T-helper 2 cell treated with Interferon-gamma antibody and Interleukin-4, amounts not matched to agents 5 μg/mL and 100 μg/mL, for 36 hours (primary cell): Measurements from ENCODE around the gene CTAG2.
"Not testable (repeated sequence)": the region's sequence is repeated elsewhere in the genome, so short reads cannot be mapped to it uniquely, and the experiment has no call there.

Source experiments
- DNase-seq: peaks from one replicate; pipeline ENCODE4 v3.0.0; 2021; ENCODE audit warnings: low spot score
- H3K27ac Mint-ChIP-seq: one replicate; pipeline ENCODE4 v1.8.0; 2021; ENCODE audit warnings: mild to moderate bottlenecking, mixed read lengths
- H3K27me3 Mint-ChIP-seq: one replicate; pipeline ENCODE4 v1.8.0; 2021; ENCODE audit warnings: low read depth, mixed read lengths
- H3K36me3 Mint-ChIP-seq: one replicate; pipeline ENCODE4 v1.8.0; 2021; ENCODE audit warnings: low read depth, mixed read lengths
- H3K4me1 Mint-ChIP-seq: one replicate; pipeline ENCODE4 v1.8.0; 2021; ENCODE audit warnings: low read depth, mixed read lengths
- H3K4me3 Mint-ChIP-seq: one replicate; pipeline ENCODE4 v1.8.0; 2022; ENCODE audit warnings: mild to moderate bottlenecking, moderate library complexity, mixed read lengths
- H3K9me3 Mint-ChIP-seq: one replicate; pipeline ENCODE4 v1.8.0; 2021; ENCODE audit warnings: mixed read lengths

The CTAG2 gene

GRCh38 chrX:154620767-154621414 is 32.5 kb downstream of the CTAG2 start:
- H3K4me1 Mint-ChIP-seq, H3K36me3 Mint-ChIP-seq, H3K27ac Mint-ChIP-seq, H3K27me3 Mint-ChIP-seq, H3K9me3 Mint-ChIP-seq, DNase-seq, H3K4me3 Mint-ChIP-seq: not testable (repeated sequence)

GRCh38 chrX:154619182-154619581 is 34.2 kb downstream of the CTAG2 start, which contains the start of gene CTAG1B:
TSS of gene CTAG1B (minus strand) at chrX:154619282. CDS start at chrX:154619218, 64 bp downstream.
- not testable (repeated sequence) for H3K4me3 Mint-ChIP-seq, H3K4me1 Mint-ChIP-seq, H3K9me3 Mint-ChIP-seq, H3K27ac Mint-ChIP-seq, H3K27me3 Mint-ChIP-seq, H3K36me3 Mint-ChIP-seq, DNase-seq

GRCh38 chrX:154613586-154613985 is 39.8 kb downstream of the CTAG2 start:
- H3K4me1 Mint-ChIP-seq, H3K27me3 Mint-ChIP-seq, H3K4me3 Mint-ChIP-seq, H3K9me3 Mint-ChIP-seq, H3K27ac Mint-ChIP-seq, DNase-seq, H3K36me3 Mint-ChIP-seq: not testable (repeated sequence)

- not testable (repeated sequence) for H3K36me3 Mint-ChIP-seq, H3K4me3 Mint-ChIP-seq, DNase-seq, H3K27ac Mint-ChIP-seq, H3K9me3 Mint-ChIP-seq, H3K27me3 Mint-ChIP-seq, H3K4me1 Mint-ChIP-seq
Observed at GRCh38 chrX:154611146-154611545, 42.2 kb downstream of the CTAG2 start.

GRCh38 chrX:154608823-154609222 is 44.6 kb downstream of the CTAG2 start:
- H3K27me3 Mint-ChIP-seq, H3K36me3 Mint-ChIP-seq, DNase-seq, H3K4me3 Mint-ChIP-seq, H3K9me3 Mint-ChIP-seq, H3K27ac Mint-ChIP-seq: not testable (repeated sequence)
- H3K4me1 Mint-ChIP-seq = peaks cover 10% of the 10 kb centered on the region

GRCh38 chrX:154607976-154608375 is 45.4 kb downstream of the CTAG2 start:
- H3K4me3 Mint-ChIP-seq, H3K27ac Mint-ChIP-seq, H3K9me3 Mint-ChIP-seq, H3K27me3 Mint-ChIP-seq, H3K36me3 Mint-ChIP-seq, DNase-seq: not testable (repeated sequence)
- peaks cover 10% of the 10 kb centered on the region for H3K4me1 Mint-ChIP-seq

GRCh38 chrX:154607370-154607769 is 46.0 kb downstream of the CTAG2 start:
- peaks cover 5% of the 10 kb centered on the region for H3K36me3 Mint-ChIP-seq
- H3K27ac Mint-ChIP-seq = no peak overlapping the region
- no peak overlapping the region for H3K4me3 Mint-ChIP-seq
- peaks cover 5% of the 10 kb centered on the region for H3K27me3 Mint-ChIP-seq
- H3K4me1 Mint-ChIP-seq = peaks cover 10% of the 10 kb centered on the region
- H3K9me3 Mint-ChIP-seq = peaks cover 3% of the 10 kb centered on the region
- DNase-seq = no peak

- no peak overlapping the region for H3K27ac Mint-ChIP-seq
Observed at GRCh38 chrX:154605566-154605965, 47.8 kb downstream of the CTAG2 start.

GRCh38 chrX:154603438-154604430 is 49.6 kb downstream of the CTAG2 start:
- H3K27ac Mint-ChIP-seq = no peak overlapping the region
- DNase-seq = no peak
- H3K4me3 Mint-ChIP-seq = no peak overlapping the region
- peaks cover 5% of the 10 kb centered on the region for H3K27me3 Mint-ChIP-seq
- peaks cover 5% of the 10 kb centered on the region for H3K36me3 Mint-ChIP-seq
- peaks cover 3% of the 10 kb centered on the region for H3K9me3 Mint-ChIP-seq
- H3K4me1 Mint-ChIP-seq = peaks cover 13% of the 10 kb centered on the region

More at GRCh38 chrX:154605566-154605965, 47.8 kb downstream of the CTAG2 start:
- peaks cover 3% of the 10 kb centered on the region for H3K9me3 Mint-ChIP-seq
- no peak for DNase-seq
- peaks cover 10% of the 10 kb centered on the region for H3K4me1 Mint-ChIP-seq
- peaks cover 5% of the 10 kb centered on the region for H3K27me3 Mint-ChIP-seq
- peaks cover 5% of the 10 kb centered on the region for H3K36me3 Mint-ChIP-seq
- no peak overlapping the region for H3K4me3 Mint-ChIP-seq

- DNase-seq = no peak
- H3K27ac Mint-ChIP-seq = no peak overlapping the region
- peaks cover 5% of the 10 kb centered on the region for H3K27me3 Mint-ChIP-seq
- no peak overlapping the region for H3K4me3 Mint-ChIP-seq
- H3K4me1 Mint-ChIP-seq = peaks cover 13% of the 10 kb centered on the region
- H3K9me3 Mint-ChIP-seq = peaks cover 3% of the 10 kb centered on the region
- H3K36me3 Mint-ChIP-seq = peaks cover 5% of the 10 kb centered on the region
Observed at GRCh38 chrX:154602766-154603437, 50.5 kb downstream of the CTAG2 start.

GRCh38 chrX:154602226-154602625 is 51.2 kb downstream of the CTAG2 start:
- peaks cover 3% of the 10 kb centered on the region for H3K9me3 Mint-ChIP-seq
- H3K4me1 Mint-ChIP-seq = peaks cover 13% of the 10 kb centered on the region
- peaks cover 5% of the 10 kb centered on the region for H3K36me3 Mint-ChIP-seq
- no peak for DNase-seq
- H3K4me3 Mint-ChIP-seq = no peak overlapping the region
- peaks cover 6% of the 10 kb centered on the region for H3K27me3 Mint-ChIP-seq
- H3K27ac Mint-ChIP-seq = no peak overlapping the region
